Activated T-cell treated with anti-CD3 and anti-CD28 coated beads, Interleukin-2, amount 50 U/mL, for 24 hours (primary cell): ENCODE measurements around the gene OPRD1.
"Not testable (repeated sequence)": the region's sequence is repeated elsewhere in the genome, so short reads cannot be mapped to it uniquely, and the experiment has no call there.

ENCODE experiments used
- DNase-seq: peaks from one replicate; pipeline ENCODE4 v3.0.0-alpha.2; 2020
- H3K27ac Mint-ChIP-seq: 2 replicates; pipeline ENCODE4 v1.8.0; 2020; ENCODE audit warnings: mild to moderate bottlenecking, mixed read lengths
- H3K27me3 Mint-ChIP-seq: 2 replicates; pipeline ENCODE4 v1.8.0; 2020; ENCODE audit warnings: mixed read lengths
- H3K36me3 Mint-ChIP-seq: 2 replicates; pipeline ENCODE4 v1.8.0; 2020; ENCODE audit warnings: low read depth, mixed read lengths
- H3K4me1 Mint-ChIP-seq: 2 replicates; pipeline ENCODE4 v1.8.0; 2020; ENCODE audit warnings: low read depth, mixed read lengths
- H3K4me3 Mint-ChIP-seq: 2 replicates; pipeline ENCODE4 v1.8.0; 2020; ENCODE audit warnings: mild to moderate bottlenecking, moderate library complexity, mixed read lengths
- H3K9me3 Mint-ChIP-seq: 2 replicates; pipeline ENCODE4 v1.8.0; 2020; ENCODE audit warnings: mixed read lengths

The OPRD1 gene

DNA sequence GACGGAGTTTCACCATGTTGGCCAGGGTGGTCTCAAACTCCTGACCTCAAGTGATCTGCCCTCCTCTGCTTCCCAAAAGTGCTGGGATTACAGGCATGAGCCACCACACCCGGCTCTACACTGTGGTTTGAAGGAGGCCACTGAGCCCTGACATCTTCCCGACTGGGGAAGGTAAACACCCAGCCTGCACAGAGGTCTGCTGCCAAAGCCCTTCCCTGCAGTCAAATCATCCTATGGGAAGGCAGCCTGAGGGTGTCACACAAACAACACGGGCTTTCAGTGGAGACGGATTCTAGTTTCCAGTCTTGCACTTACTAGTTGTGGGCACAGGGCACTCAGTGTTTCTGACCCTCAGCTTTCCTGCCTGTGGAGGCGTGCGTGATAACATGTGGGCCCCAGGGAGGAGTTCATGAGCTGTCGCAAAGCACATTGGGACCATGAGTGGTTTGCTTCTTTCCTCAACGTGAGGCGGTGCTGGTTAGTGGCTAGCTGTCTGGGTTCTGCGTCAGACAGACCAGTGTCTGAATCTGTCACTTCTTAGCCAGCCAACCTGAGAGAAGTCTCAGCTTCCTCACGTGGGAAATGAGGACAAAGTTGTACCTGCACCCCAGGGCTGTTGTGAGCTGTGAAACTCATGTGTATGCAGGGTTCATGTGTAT lies 21.5 kb upstream of the OPRD1 start:
- Mint-ChIP-seq H3K9me3 (no peaks in the 10 kb centered on the region), H3K36me3 (no peaks in the 10 kb centered on the region), H3K4me1 (peaks cover 3% of the 10 kb centered on the region), H3K27ac (no peak overlapping the region), H3K27me3 (peaks cover 2% of the 10 kb centered on the region), H3K4me3 (no peak overlapping the region)
- DNase-seq = no peak

DNA sequence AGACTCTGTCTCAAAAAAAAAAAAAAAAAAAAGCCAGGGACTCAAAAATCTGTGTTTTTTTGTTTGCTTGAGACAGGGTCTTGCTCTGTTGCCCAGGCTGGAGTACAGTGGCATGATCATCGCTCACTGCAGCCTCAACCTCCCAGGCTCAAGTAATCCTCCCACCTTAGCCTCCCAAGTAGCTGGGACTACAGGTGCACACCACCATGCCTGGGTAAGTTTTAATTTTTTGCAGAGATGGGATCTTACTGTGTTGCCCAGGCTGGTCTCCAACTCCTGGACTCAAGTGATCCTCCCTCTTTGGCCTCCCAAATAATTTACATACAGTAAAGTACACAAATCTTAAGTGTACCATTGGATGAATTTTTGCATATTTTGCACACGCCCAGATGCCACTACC lies 20.0 kb upstream of the OPRD1 start:
- not testable (repeated sequence) for H3K4me1 Mint-ChIP-seq, H3K36me3 Mint-ChIP-seq, DNase-seq, H3K27ac Mint-ChIP-seq, H3K27me3 Mint-ChIP-seq, H3K4me3 Mint-ChIP-seq, H3K9me3 Mint-ChIP-seq

DNA sequence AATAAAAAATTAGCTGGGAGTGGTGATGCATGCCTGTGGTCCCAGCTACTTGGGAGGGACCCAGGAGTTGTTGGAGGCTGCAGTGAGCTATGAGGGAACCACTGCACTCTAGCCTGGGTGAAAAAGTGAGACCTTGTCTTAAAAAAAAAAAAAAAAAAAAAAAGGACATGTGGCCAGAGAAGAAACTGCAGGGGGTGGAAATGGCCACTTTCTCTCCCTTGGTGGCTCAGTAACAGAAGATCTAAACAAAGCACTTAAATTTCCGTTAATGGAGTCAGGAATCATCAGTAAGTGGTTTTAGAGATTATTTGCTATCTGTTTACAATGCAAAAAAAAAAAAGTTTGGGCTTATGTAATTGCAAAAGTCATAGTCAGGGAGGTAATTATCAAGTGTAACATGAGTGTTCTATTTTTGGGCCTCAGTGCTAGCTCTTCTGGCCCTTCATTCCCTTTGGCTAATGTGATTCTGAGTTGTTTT lies 19.3 kb upstream of the OPRD1 start:
- DNase-seq = no peak
- no peaks in the 10 kb centered on the region for H3K36me3 Mint-ChIP-seq
- H3K27me3 Mint-ChIP-seq = peaks cover 4% of the 10 kb centered on the region
- H3K4me3 Mint-ChIP-seq = no peak overlapping the region
- H3K9me3 Mint-ChIP-seq = no peaks in the 10 kb centered on the region
- peaks cover 4% of the 10 kb centered on the region for H3K4me1 Mint-ChIP-seq
- no peak overlapping the region for H3K27ac Mint-ChIP-seq

DNA sequence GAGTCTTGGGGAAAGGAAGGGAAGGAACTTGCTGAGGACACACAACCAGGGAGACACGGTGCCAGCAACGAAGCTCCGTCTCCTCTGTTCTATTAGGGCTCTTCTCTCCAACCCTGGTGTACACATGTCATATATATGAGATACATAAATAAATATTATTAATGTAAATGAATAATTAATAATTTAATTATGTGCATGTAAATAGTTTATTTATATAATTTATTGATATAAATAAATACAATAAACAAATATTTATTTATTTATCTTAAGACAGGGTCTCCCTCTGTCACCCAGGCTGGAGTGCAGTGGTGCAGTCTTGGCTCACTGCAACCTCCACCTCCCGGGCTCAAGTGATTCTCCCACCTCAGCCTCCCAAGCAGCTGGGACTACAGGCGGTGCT lies 17.4 kb upstream of the OPRD1 start:
- H3K36me3 Mint-ChIP-seq, H3K27ac Mint-ChIP-seq, DNase-seq, H3K27me3 Mint-ChIP-seq, H3K4me3 Mint-ChIP-seq, H3K4me1 Mint-ChIP-seq, H3K9me3 Mint-ChIP-seq: not testable (repeated sequence)

DNA sequence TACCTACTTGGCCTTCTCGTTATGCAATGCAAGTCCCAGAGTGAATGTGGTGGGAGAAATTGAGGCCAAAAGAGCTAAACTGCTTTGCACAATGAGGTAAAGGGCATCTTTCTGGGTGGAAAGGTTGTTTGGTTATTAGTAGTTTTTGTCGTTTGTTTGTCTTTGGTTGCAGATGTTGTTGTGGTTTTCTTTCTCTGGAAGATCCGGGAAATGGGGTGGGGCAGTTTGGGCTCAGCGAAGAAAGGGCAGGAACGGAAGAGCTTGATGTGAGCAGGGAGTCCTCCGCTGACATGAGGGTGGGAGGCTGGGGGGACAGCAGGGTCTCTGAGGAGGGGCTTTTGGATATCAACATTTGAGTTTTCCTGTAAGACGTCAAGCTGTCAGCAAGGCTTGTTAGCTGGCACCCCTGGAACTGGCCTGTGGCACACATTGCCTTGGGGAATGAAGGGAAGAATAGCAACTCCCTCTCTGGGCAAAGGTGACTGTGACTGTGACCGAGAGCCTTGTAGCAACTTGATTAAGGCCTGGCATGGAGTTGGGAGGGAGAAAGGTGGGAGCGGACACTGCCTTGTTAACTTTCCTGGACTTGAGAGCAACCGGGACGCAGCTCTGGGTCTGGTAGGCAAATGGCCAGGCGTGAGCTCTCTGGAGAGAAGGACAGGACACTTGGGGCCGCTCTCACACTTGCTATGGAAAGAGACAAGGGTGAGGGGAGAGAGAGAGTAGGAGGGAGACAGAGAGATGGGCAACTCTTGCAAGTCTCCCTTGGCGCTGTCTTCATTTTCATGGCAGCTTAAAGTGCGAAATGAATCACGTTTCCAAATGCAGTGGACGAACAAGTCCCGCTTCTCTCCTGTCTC lies 15.4 kb upstream of the OPRD1 start:
- peaks cover 4% of the 10 kb centered on the region for H3K27me3 Mint-ChIP-seq
- no peak overlapping the region for H3K27ac Mint-ChIP-seq

DNA sequence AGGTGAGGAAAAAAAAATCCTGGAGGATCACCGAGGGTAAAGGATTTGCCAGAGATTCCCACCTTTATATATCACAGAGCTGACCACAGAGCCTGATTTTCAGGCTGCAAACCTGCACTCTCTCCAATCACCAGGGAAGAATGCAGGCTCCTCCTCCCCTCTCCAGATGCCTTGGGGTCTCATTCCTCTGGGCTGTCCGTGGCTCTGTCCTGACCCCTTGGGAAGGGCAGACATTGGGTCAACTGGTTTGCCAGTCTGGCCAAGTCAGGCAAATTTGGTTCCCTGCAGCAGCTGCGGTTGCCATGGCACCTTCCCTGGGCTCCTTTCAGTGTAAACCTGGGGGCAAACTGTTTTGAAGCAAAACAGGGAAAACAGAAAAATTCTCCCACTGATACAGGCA lies 11.6 kb upstream of the OPRD1 start:
- Mint-ChIP-seq H3K27me3 (peaks cover 4% of the 10 kb centered on the region), H3K27ac (no peak overlapping the region), H3K36me3 (no peaks in the 10 kb centered on the region), H3K4me3 (no peak overlapping the region), H3K9me3 (no peaks in the 10 kb centered on the region), H3K4me1 (peaks cover 4% of the 10 kb centered on the region)
- no peak for DNase-seq

More for the DNA sequence above, 15.4 kb upstream of the OPRD1 start:
- Mint-ChIP-seq H3K9me3 (no peaks in the 10 kb centered on the region), H3K36me3 (no peaks in the 10 kb centered on the region), H3K4me1 (peaks cover 4% of the 10 kb centered on the region), H3K4me3 (no peak overlapping the region)
- no peak for DNase-seq

DNA sequence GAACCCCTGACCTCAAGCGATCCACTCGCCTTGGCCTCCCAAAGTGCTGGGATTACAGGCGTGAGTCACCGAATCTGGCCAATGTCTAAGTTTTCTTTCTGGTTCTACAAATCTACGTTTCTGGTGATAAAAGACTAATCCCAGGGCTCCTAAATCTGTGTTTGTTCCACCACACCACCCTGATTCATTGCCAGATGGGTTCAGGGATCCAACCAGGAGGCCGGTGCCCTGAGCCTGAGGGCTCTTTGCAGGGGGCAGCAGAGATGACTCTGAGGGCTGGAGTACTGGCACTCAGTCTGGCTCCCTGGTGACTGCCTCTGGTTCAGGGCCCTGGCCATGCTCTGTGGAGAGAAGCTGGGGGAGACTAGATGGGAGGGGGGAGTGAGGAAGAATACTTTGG lies 10.5 kb upstream of the OPRD1 start:
- DNase-seq = no peak
- Mint-ChIP-seq H3K4me1 (peaks cover under 1% of the 10 kb centered on the region), H3K4me3 (no peak overlapping the region), H3K27me3 (peaks cover 2% of the 10 kb centered on the region), H3K36me3 (no peaks in the 10 kb centered on the region), H3K27ac (no peak overlapping the region), H3K9me3 (no peaks in the 10 kb centered on the region)

DNA sequence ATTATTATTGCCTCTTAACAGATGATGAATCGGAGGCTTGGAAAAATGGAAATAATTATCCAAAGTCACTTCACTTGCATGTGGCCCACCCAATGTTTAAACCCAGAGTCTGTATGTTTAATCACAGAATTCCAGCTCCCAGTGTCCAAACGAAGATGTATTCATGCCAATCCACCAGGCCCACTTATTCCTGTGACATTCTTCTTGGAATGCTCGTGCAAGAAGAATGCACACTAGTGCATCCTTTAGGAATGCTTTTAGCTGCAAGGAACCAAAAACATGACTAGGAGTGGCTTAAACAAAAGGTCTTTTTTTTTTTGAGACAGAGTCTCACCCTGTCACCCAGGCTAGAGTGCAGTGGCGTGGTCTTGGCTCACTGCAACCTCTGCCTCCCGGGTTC lies 8.9 kb upstream of the OPRD1 start:
- peaks cover 3% of the 10 kb centered on the region for H3K27me3 Mint-ChIP-seq
- H3K4me1 Mint-ChIP-seq = no peaks in the 10 kb centered on the region
- H3K36me3 Mint-ChIP-seq = no peaks in the 10 kb centered on the region
- no peak for DNase-seq
- no peak overlapping the region for H3K27ac Mint-ChIP-seq
- H3K9me3 Mint-ChIP-seq = no peaks in the 10 kb centered on the region
- no peak overlapping the region for H3K4me3 Mint-ChIP-seq

DNA sequence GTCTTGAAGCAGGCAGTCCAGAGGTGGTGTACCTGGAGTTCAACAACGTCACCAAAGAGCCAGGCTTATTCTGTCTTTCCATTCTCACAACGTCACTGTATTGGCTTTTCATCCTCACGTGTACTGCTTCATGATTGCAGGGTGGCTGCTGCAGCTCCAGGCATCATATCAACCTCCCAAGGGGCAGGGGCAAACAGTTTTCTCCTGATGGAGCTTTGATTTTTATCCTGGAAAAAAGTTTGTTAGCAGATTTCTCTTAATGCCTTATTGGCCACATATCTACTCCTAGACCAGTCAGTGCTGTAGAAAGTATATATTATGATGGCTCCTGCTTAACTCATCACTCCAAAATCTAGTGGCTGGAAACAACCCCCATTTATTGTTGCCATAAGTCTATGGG lies 8.3 kb upstream of the OPRD1 start:
- H3K27ac Mint-ChIP-seq = no peak overlapping the region
- H3K27me3 Mint-ChIP-seq = peaks cover 3% of the 10 kb centered on the region
- H3K36me3 Mint-ChIP-seq = no peaks in the 10 kb centered on the region
- no peak for DNase-seq
- no peaks in the 10 kb centered on the region for H3K4me1 Mint-ChIP-seq
- H3K9me3 Mint-ChIP-seq = no peaks in the 10 kb centered on the region
- no peak overlapping the region for H3K4me3 Mint-ChIP-seq

DNA sequence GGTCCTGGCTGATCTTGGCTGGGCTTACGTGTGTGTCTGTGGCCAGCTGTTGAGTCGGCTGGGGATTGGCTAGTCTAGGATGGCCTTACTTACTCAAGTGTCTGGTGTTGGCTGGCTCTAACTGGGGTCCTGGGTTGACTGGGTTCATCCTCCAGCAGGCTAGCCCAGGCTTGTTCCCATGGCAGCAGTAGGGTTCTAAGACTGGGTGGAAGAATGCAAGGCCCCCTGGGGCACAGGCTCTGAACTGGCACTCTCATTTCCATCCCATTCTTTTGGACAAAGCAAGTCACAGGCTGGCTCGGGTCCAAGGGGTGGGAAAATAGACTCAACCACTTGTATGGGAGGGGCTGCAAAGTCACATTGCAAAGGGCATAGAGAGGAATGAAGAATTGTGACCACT lies 7.9 kb upstream of the OPRD1 start:
- no peak overlapping the region for H3K4me3 Mint-ChIP-seq
- no peak for DNase-seq
- H3K27me3 Mint-ChIP-seq = peaks cover 3% of the 10 kb centered on the region
- H3K27ac Mint-ChIP-seq = no peak overlapping the region
- H3K4me1 Mint-ChIP-seq = no peaks in the 10 kb centered on the region
- H3K36me3 Mint-ChIP-seq = no peaks in the 10 kb centered on the region
- no peaks in the 10 kb centered on the region for H3K9me3 Mint-ChIP-seq

DNA sequence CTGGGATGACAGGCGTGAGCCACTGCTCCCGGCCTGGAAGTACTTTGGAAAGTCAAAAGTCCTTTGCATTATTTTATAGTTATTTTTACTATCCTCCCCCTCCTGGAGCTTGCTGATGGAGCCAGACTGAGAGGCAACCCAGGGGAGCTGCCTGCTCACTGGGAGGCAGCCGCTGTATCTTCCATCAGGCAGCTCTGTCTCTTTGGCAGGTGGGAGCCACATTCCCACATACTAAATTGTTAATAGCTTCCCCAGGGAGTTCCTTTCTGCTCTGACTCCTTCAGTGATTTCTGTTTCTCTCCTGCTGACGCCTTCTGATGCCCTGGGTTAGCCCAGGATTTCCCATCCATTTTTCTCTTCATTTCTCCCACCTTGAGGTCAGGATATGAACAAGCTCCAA lies 4.9 kb upstream of the OPRD1 start:
- Mint-ChIP-seq H3K27ac (no peak overlapping the region), H3K4me1 (peaks cover 2% of the 10 kb centered on the region), H3K36me3 (no peaks in the 10 kb centered on the region), H3K27me3 (peaks cover 27% of the 10 kb centered on the region), H3K9me3 (no peaks in the 10 kb centered on the region), H3K4me3 (no peak overlapping the region)
- no peak for DNase-seq

DNA sequence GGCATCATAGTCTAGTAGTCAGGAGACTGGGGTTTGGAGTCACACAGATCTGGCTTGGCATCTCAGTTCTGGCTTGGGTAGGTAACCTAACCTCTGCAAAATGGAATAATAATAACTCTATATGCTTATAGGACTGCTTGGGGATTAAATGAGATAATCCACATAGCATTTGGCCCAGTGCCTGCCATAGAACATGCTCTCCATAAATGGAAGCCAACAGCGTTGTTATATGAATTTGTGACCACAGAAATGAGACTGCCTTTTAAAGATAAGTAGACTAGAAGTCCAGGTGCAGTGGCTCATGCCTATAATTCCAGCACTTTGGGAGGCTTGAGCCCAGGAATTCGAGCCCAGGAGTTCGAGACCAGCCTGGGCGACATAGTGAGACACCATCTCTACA lies 4.0 kb upstream of the OPRD1 start:
- no peak overlapping the region for H3K27ac Mint-ChIP-seq
- DNase-seq = no peak
- H3K4me3 Mint-ChIP-seq = no peak overlapping the region
- H3K4me1 Mint-ChIP-seq = peaks cover 8% of the 10 kb centered on the region
- H3K27me3 Mint-ChIP-seq = peaks cover 34% of the 10 kb centered on the region
- H3K9me3 Mint-ChIP-seq = no peaks in the 10 kb centered on the region
- H3K36me3 Mint-ChIP-seq = no peaks in the 10 kb centered on the region

DNA sequence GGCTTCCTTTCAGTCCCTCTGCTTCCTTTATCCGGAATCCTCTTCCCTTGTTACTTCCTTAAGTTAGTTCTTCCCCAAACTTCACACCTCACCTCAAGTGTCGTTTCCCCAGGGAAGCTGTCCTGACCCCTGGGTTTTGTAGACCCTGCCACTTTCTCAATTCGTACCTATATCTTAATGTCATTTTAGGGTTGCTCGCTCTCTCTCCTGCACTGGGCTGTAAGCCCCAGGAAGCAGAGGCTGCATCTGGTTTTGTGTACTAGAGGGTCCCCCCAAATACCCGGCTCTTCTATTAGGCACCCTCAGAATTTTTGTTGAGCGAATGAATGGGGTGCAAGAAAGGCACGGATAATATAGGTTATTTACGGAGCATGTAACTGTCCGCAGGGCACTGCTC lies 603 bp upstream of the OPRD1 start:
- Mint-ChIP-seq H3K27ac (no peak overlapping the region), H3K27me3 (peaks cover 66% of the 10 kb centered on the region), H3K36me3 (no peaks in the 10 kb centered on the region), H3K4me3 (no peak overlapping the region), H3K9me3 (no peaks in the 10 kb centered on the region), H3K4me1 (peaks cover 8% of the 10 kb centered on the region)
- no peak for DNase-seq

DNA sequence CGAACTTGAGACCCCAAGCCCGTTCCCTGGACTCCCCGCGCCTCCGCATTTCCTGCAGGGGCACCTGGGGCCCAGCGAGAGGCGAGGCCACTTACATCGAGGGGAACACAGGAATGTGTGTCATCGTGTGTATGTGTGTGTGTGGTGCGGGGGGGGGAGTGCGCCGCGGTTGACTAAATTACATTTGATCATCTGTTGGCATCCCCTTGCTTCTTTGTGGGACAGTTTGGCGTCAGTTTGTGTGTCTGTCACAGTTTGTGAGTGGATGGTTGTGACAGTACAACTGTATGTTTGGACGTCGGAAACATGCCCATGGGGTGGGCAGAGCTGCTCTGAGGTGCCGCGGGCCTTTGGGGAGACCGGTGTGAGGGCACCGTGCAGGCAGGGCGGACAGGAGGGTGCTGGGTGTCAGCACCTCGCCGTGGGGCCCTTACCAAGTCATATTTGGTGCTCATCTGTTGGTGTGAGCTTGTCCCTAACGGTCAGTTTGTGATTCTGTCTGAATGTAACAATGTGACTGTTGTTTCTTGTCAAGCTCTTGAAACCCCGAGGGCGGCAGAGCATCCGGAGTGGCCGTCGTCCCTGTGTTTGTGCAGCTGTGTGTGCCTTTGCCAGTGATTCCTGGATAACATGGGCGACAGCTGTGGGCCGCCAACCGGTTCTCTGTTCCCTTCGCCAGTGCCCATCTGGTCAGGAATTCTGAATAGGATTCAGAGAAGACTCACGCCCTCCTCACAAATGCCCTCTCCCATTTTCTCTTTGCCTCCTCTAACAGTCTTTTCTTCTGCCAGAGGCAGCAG lies 899 bp downstream of the OPRD1 start:
- no peak for DNase-seq
- no peak overlapping the region for H3K4me3 Mint-ChIP-seq
- H3K27ac Mint-ChIP-seq = no peak overlapping the region
- peaks cover 8% of the 10 kb centered on the region for H3K4me1 Mint-ChIP-seq
- peaks cover 74% of the 10 kb centered on the region for H3K27me3 Mint-ChIP-seq
- no peaks in the 10 kb centered on the region for H3K36me3 Mint-ChIP-seq
- no peaks in the 10 kb centered on the region for H3K9me3 Mint-ChIP-seq
